Endothelial cell of umbilical vein (primary cell): ENCODE data around the gene GNAI1. TPM values are rescaled to one million over a fixed set of nuclear protein-coding genes. Genes with fewer than 3 reads are reported as not detected.

Experiments
- BruUV-seq: library from RNA; stranded (reverse); fragments of 400-500 nt; replicated peaks from 2 replicates; lab custom pipeline; 2021; lab: Mats Ljungman, UMichigan
- CTCF ChIA-PET: fragments of 300-600, 350-600 bp; sonication (Branson Sonifier 250); formaldehyde crosslinking; loops from one replicate; lab custom pipeline; 2021; ENCODE audit warnings: antibody characterized with exemption, inconsistent platforms; lab: Charles Lee
- POLR2A ChIA-PET: fragments of 300-600, 350-600 bp; sonication (Branson Sonifier 250); formaldehyde crosslinking; loops from one replicate; lab custom pipeline; 2021; ENCODE audit warnings: antibody characterized with exemption, inconsistent platforms; lab: Charles Lee
- DNase-seq: peaks from one replicate; pipeline ENCODE4 v3.0.0-alpha.2; 2011; ENCODE audit warnings: low read depth, low spot score
- FAIRE-seq: peaks from 2 replicates; lab custom pipeline; 2011; peaks lifted over from hg19 to GRCh38; lab: Jason Lieb, UNC
- H2AFZ ChIP-seq: 2 replicates; pipeline ENCODE4 v1.6.0; 2012; ENCODE audit warnings: low read depth, low read length, control low read depth, inconsistent platforms
- H3K27ac ChIP-seq: 2 replicates; pipeline ENCODE4 v1.5.1; 2011; ENCODE audit warnings: low read depth, mild to moderate bottlenecking, control low read depth, low read length, moderate library complexity; ENCODE audit not compliant: insufficient read depth
- H3K27me3 ChIP-seq, 2 experiments: 2 replicates each; pipeline versions ENCODE4 v1.6.0 to v1.6.1; 2011; ENCODE audit warnings: low read length in 2 of 2, mixed read lengths in 1 of 2; ENCODE audit not compliant: control insufficient read depth in 2 of 2, insufficient read depth in 2 of 2
- H3K36me3 ChIP-seq, 2 experiments: 2 replicates in 1 of 2; 3 replicates in 1 of 2; pipeline ENCODE4 v1.5.1; 2011; ENCODE audit warnings: low read length in 2 of 2, mild to moderate bottlenecking in 1 of 2, moderate library complexity in 1 of 2; ENCODE audit not compliant: control insufficient read depth in 2 of 2, insufficient read depth in 2 of 2; ENCODE audit errors: extremely low read depth in 1 of 2
- H3K4me1 ChIP-seq: 3 replicates; pipeline ENCODE4 v1.5.1; 2011; ENCODE audit warnings: mild to moderate bottlenecking, low read length; ENCODE audit not compliant: control insufficient read depth, insufficient read depth; ENCODE audit errors: extremely low read depth
- H3K4me2 ChIP-seq: 2 replicates; pipeline ENCODE4 v1.6.1; 2011; ENCODE audit warnings: low read length, control low read depth, mixed read lengths; ENCODE audit not compliant: insufficient read depth
- H3K4me3 ChIP-seq, 3 experiments: fragments of 200-600 bp in 1 of 3; sonication (generic), shearing (Covaris generic) in 1 of 3; replicated peaks in 1 of 3; 2 replicates each; pipeline ENCODE4 v1.5.1; 2011 to 2016; ENCODE audit warnings: control low read depth in 3 of 3, low read length in 3 of 3, mild to moderate bottlenecking in 2 of 3, inconsistent platforms in 1 of 3, low read depth in 1 of 3, moderate library complexity in 1 of 3; ENCODE audit not compliant: insufficient read depth in 1 of 3
- H3K79me2 ChIP-seq: 2 replicates; pipeline ENCODE4 v1.6.0; 2012; ENCODE audit warnings: low read length, inconsistent platforms; ENCODE audit not compliant: control insufficient read depth, insufficient read depth
- H3K9ac ChIP-seq: replicated peaks from 2 replicates; pipeline ENCODE3; 2011; ENCODE audit warnings: low read length, control low read depth; ENCODE audit not compliant: insufficient read depth; ENCODE audit errors: extremely low read depth
- H3K9me1 ChIP-seq: replicated peaks from 3 replicates; pipeline ENCODE4 v1.6.0; 2011; ENCODE audit warnings: mild to moderate bottlenecking, low read length; ENCODE audit not compliant: control insufficient read depth, insufficient read depth; ENCODE audit errors: extremely low read depth
- H3K9me3 ChIP-seq: replicated peaks from 2 replicates; pipeline ENCODE4 v1.5.1; 2012; ENCODE audit warnings: low read length, inconsistent platforms; ENCODE audit not compliant: control insufficient read depth, insufficient read depth
- H4K20me1 ChIP-seq: replicated peaks from 2 replicates; pipeline ENCODE3; 2011; ENCODE audit warnings: mild to moderate bottlenecking, low read length; ENCODE audit not compliant: control insufficient read depth, insufficient read depth; ENCODE audit errors: extremely low read depth
- EZH2 ChIP-seq: IDR thresholded peaks from 2 replicates; pipeline ENCODE4 v1.6.1; 2012; ENCODE audit warnings: borderline replicate concordance, low read depth, mild to moderate bottlenecking, moderate library complexity, low read length, inconsistent platforms; ENCODE audit not compliant: severe bottlenecking
- FOS ChIP-seq: IDR thresholded peaks from 2 replicates; pipeline ENCODE4 v1.6.1; 2011; ENCODE audit warnings: mild to moderate bottlenecking, low read length, moderate library complexity, borderline replicate concordance; ENCODE audit not compliant: insufficient read depth
- GATA2 ChIP-seq: IDR thresholded peaks from 2 replicates; pipeline ENCODE4 v1.7.0; 2011; ENCODE audit warnings: low read depth, mild to moderate bottlenecking, moderate library complexity, mixed read lengths, low read length; ENCODE audit not compliant: insufficient read length, insufficient read depth
- JUN ChIP-seq: IDR thresholded peaks from 2 replicates; pipeline ENCODE4 v1.6.1; 2011; ENCODE audit warnings: borderline replicate concordance, low read depth; ENCODE audit not compliant: insufficient read length, insufficient read depth
- MAX ChIP-seq: IDR thresholded peaks from 2 replicates; pipeline ENCODE4 v1.6.1; 2011; ENCODE audit not compliant: insufficient read depth, insufficient read length
- MYC ChIP-seq: IDR thresholded peaks from one replicate; pipeline ENCODE4 v1.6.1; 2011; ENCODE audit warnings: mild to moderate bottlenecking, low read depth, low read length
- POLR2A ChIP-seq: IDR thresholded peaks from 2 replicates; pipeline ENCODE4 v1.6.1; 2012; ENCODE audit warnings: low read depth, mild to moderate bottlenecking, control low read depth, low read length
- POLR2AphosphoS5 ChIP-seq: IDR thresholded peaks from 2 replicates; pipeline ENCODE4 v1.6.1; 2012; ENCODE audit warnings: low read depth, mild to moderate bottlenecking, control low read depth, low read length, moderate library complexity; ENCODE audit not compliant: insufficient read depth
- dilution Hi-C: fragments of 300-500 bp; cut with MboI; formaldehyde crosslinking; loops from one replicate; pipeline ENCODE4 v1.15.0; 2019; ENCODE audit warnings: low sequenced_read_pairs; ENCODE audit not compliant: extremely low pct_ligation_motif_present
- intact Hi-C: fragments of 100-400 bp; cut with micrococcal nuclease; formaldehyde crosslinking; loops from one replicate; pipeline ENCODE4 v1.10.0; 2022
- polyA plus RNA-seq, 4 experiments: library from polyadenylated mRNA; depleted of rRNA in 3 of 4; stranded (reverse) in 3 of 4; unstranded in 1 of 4; fragments of >200 nt; gene quantifications; 2 replicates each; pipeline versions ENCODE4 v1.2.1 to v1.2.3, GENCODE V29; 2011 to 2012; ENCODE audit warnings: missing spikeins in 1 of 4
- total RNA-seq: library from RNA; stranded (reverse); gene quantifications from 2 replicates; pipeline ENCODE4 v1.2.3, GENCODE V29; 2021
- TF ChIP-seq, protein P1 (sequence below), 2 donors: IDR thresholded peaks; 1 replicate in 1 of 2; 2 replicates in 1 of 2; pipeline ENCODE4 v1.5.1; 2011; ENCODE audit warnings: low read length in 2 of 2, mild to moderate bottlenecking in 2 of 2, moderate library complexity in 2 of 2, control low read depth in 1 of 2, inconsistent platforms in 1 of 2, low read depth in 1 of 2; ENCODE audit not compliant: insufficient read depth in 1 of 2; ENCODE audit errors: extremely low read depth in 1 of 2

Gene GNAI1
- total and polyA plus RNA-seq, 2 donors (not counting 3 experiments of a cell fraction or from before 2014, with no cell fraction given): 7.5 to 15.0 TPM

DNA sequence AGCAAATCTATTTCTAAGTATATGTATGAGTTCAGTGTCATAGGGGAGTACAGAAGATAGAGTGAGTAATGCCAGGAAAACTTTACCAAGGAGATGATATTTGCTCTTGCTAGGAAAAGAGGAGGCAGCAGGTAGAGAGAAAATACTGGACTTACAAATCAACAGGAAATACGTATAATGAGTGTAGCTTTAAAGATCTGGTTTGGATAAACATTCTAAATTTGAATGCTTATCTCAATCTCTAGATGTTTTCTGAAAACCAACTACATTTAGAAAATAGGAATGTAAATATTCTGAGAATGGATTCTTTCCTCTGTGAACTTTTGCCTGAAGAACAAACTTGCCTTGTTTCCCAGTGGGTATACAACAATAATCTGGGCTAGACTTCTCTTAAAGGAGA lies 46.9 kb upstream of the GNAI1 start:
- FAIRE-seq (no peak), DNase-seq (no peak)
- Histone ChIP-seq H3K27ac (no peak overlapping the region), H3K9me1 (no peaks in the 10 kb centered on the region), H3K4me1 (no peaks in the 10 kb centered on the region), H3K4me2 (no peak overlapping the region), H2AFZ (no peak overlapping the region), H3K79me2 (no peaks in the 10 kb centered on the region), H3K9me3 (no peaks in the 10 kb centered on the region), H3K27me3 (no peaks in the 10 kb centered on the region), H3K4me3 (no peak overlapping the region), H4K20me1 (no peaks in the 10 kb centered on the region), H3K36me3 (no peaks in the 10 kb centered on the region), H3K9ac (no peak overlapping the region)
- TF ChIP-seq JUN (no peak), MYC (no peak), FOS (no peak), POLR2AphosphoS5 (no peak), GATA2 (no peak), MAX (no peak), POLR2A (no peak), EZH2 (no peak)
- TF ChIP-seq, protein P1, sequence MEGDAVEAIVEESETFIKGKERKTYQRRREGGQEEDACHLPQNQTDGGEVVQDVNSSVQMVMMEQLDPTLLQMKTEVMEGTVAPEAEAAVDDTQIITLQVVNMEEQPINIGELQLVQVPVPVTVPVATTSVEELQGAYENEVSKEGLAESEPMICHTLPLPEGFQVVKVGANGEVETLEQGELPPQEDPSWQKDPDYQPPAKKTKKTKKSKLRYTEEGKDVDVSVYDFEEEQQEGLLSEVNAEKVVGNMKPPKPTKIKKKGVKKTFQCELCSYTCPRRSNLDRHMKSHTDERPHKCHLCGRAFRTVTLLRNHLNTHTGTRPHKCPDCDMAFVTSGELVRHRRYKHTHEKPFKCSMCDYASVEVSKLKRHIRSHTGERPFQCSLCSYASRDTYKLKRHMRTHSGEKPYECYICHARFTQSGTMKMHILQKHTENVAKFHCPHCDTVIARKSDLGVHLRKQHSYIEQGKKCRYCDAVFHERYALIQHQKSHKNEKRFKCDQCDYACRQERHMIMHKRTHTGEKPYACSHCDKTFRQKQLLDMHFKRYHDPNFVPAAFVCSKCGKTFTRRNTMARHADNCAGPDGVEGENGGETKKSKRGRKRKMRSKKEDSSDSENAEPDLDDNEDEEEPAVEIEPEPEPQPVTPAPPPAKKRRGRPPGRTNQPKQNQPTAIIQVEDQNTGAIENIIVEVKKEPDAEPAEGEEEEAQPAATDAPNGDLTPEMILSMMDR (IDR thresholded peaks at IDR 0.05; ENCODE audit: extremely low read depth in 1 of 2, insufficient read depth in 1 of 2, low read depth in 1 of 2, low read length in 2 of 2): no peak
- POLR2A ChIA-PET: no interaction called here
- BruUV-seq: no TSS peak
- dilution Hi-C loops: no loop called here
- CTCF ChIA-PET: interaction anchor here (1.0 to 3.1 kb wide), 3 partner anchors 11 to 305 kb away, joined by 3 to 11 read pairs (median 3); no protein-coding TSS in a partner anchor
- intact Hi-C loops: no loop called here
